Measurements from ENCODE around the gene MAP7. TPM values are rescaled to one million over a fixed set of nuclear protein-coding genes. Genes with fewer than 3 reads are reported as not detected.
A peak's percentile ranks its signal among the peaks of the same experiment; 100 is the strongest.

MAP7 gene
- total and polyA plus RNA-seq, 9 of the 15 experiments (the other 6 are each of a cell fraction or from before 2014, with no cell fraction given) = 0.76 to 7.7 (median 3.9) TPM

DNA sequence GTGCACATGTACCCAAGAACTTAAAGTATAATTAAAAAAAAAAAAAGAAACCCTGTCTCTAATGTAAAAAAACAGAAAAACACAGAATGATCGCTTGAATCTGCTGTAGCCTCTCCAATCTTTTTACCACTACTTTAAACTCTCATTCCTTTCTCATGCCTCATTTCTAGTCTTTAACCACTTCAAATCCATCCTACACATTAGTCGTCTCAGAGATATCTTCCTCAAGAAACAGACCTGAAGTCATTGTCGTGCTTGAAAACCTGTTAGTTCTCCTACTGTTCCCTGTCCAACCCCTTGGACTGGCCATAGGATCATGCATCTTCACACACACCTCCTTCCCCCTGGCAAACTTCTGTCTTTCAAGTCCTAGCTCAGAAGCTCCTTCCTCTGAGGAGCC, 148.5 kb downstream of the MAP7 start:
- ATAC-seq = no peak
- Histone ChIP-seq H3K4me3 (no peak overlapping the region), H3K36me3 (ENCODE audit: control insufficient read depth, insufficient read depth, low read length) (no peaks in the 10 kb centered on the region), H3K4me1 (replicated peaks in 1 of 2; ENCODE audit: control insufficient read depth in 2 of 2, insufficient read depth in 2 of 2, low read length in 2 of 2) (peaks cover 4 to 40% of the 10 kb centered on the region in 2 experiments), H4K20me1 (replicated peaks; ENCODE audit: control insufficient read depth, insufficient read depth, low read length) (no peaks in the 10 kb centered on the region), H3K4me2 (ENCODE audit: insufficient read depth, low read length) (0 out of 2 replicates have a peak overlapping the region, but pooled peaks have one; percentile 4), H3K79me2 (ENCODE audit: control insufficient read depth, insufficient read depth, low read length) (no peaks in the 10 kb centered on the region), H3K27me3 (ENCODE audit: control insufficient read depth in 2 of 2, insufficient read depth in 2 of 2, low read length in 2 of 2) (no peaks in the 10 kb centered on the region), H3K9me3 (replicated peaks; ENCODE audit: control insufficient read depth, insufficient read depth, low read depth, low read length) (no peaks in the 10 kb centered on the region), H3K27ac (ENCODE audit: extremely low read depth, low read depth, low read length) (peak overlapping the region; percentile 63; the same call in 1 of the 3 replicates), H3K9ac (ENCODE audit: insufficient read depth in 1 of 2, low read depth in 2 of 2, low read length in 2 of 2) (no peak overlapping the region), H3K9me1 (ENCODE audit: control insufficient read depth, insufficient read depth, low read length) (no peaks in the 10 kb centered on the region), H2AFZ (ENCODE audit: low read depth, low read length) (peak overlapping the region; percentile 44)
- no peak for TF ChIP-seq PHF21A (IDR thresholded peaks at IDR 0.05; ENCODE audit: borderline replicate concordance, low read depth)
- no peak for TF ChIP-seq KLF13 (tag; IDR thresholded peaks at IDR 0.05; ENCODE audit: borderline replicate concordance, low read depth)
- TF ChIP-seq, protein P1, sequence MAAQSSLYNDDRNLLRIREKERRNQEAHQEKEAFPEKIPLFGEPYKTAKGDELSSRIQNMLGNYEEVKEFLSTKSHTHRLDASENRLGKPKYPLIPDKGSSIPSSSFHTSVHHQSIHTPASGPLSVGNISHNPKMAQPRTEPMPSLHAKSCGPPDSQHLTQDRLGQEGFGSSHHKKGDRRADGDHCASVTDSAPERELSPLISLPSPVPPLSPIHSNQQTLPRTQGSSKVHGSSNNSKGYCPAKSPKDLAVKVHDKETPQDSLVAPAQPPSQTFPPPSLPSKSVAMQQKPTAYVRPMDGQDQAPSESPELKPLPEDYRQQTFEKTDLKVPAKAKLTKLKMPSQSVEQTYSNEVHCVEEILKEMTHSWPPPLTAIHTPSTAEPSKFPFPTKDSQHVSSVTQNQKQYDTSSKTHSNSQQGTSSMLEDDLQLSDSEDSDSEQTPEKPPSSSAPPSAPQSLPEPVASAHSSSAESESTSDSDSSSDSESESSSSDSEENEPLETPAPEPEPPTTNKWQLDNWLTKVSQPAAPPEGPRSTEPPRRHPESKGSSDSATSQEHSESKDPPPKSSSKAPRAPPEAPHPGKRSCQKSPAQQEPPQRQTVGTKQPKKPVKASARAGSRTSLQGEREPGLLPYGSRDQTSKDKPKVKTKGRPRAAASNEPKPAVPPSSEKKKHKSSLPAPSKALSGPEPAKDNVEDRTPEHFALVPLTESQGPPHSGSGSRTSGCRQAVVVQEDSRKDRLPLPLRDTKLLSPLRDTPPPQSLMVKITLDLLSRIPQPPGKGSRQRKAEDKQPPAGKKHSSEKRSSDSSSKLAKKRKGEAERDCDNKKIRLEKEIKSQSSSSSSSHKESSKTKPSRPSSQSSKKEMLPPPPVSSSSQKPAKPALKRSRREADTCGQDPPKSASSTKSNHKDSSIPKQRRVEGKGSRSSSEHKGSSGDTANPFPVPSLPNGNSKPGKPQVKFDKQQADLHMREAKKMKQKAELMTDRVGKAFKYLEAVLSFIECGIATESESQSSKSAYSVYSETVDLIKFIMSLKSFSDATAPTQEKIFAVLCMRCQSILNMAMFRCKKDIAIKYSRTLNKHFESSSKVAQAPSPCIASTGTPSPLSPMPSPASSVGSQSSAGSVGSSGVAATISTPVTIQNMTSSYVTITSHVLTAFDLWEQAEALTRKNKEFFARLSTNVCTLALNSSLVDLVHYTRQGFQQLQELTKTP (IDR thresholded peaks at IDR 0.05; ENCODE audit: low read depth in 1 of 2, partially characterized antibody in 2 of 2) = no peak
- peak; percentile 18; the same call in 1 of the 2 replicates for TF ChIP-seq TAF7 (tag; IDR thresholded peaks at IDR 0.05)
- no peak for TF ChIP-seq TRIM28 (IDR thresholded peaks at IDR 0.05)
- no peak for TF ChIP-seq SMC3 (conservative IDR thresholded peaks at IDR 0.05; ENCODE audit: insufficient read depth, low read depth, low read length)
- TF ChIP-seq, protein P2, sequence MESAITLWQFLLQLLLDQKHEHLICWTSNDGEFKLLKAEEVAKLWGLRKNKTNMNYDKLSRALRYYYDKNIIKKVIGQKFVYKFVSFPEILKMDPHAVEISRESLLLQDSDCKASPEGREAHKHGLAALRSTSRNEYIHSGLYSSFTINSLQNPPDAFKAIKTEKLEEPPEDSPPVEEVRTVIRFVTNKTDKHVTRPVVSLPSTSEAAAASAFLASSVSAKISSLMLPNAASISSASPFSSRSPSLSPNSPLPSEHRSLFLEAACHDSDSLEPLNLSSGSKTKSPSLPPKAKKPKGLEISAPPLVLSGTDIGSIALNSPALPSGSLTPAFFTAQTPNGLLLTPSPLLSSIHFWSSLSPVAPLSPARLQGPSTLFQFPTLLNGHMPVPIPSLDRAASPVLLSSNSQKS (CRISPR knock-in tag; IDR thresholded peaks at IDR 0.05) = no peak
- no peak for TF ChIP-seq CHD2 (IDR thresholded peaks at IDR 0.05; ENCODE audit: low read depth, low read length)
- no peak for TF ChIP-seq PHTF2 (CRISPR knock-in tag; IDR thresholded peaks at IDR 0.05)
- WGBS (ENCODE audit: insufficient coverage, low coverage, missing lambda C conversion rate) = 41% methylated on average over 3 of the region's 3 CpGs
- intact Hi-C loops (cut with micrococcal nuclease) (no loop called here), in situ Hi-C loops (cut with MboI) (no loop called here)
- BruUV-seq (replicated peaks) = no TSS peak
- POLR2A ChIA-PET = interaction anchor here (0.5 kb wide), 1 partner anchor 191 kb away, joined by 3 read pairs; no protein-coding TSS in a partner anchor
- no peak for DNase-seq (ENCODE audit: extremely low read depth in 1 of 4, low spot score in 3 of 4)
- no peak for FAIRE-seq
- CTCF ChIA-PET (ENCODE audit: low intra/inter-chr PET ratio) = no interaction called here
